Ramos (cell line): ENCODE results near the gene RPL7L1.
"Not testable (repeated sequence)": the region's sequence is repeated elsewhere in the genome, so short reads cannot be mapped to it uniquely, and the experiment has no call there.

ENCODE experiments used
- in situ Hi-C: fragments of 300-500 bp; cut with MboI; formaldehyde crosslinking; loops from one replicate; pipeline ENCODE4 v1.14.3; 2022; ENCODE audit warnings: low sequenced_read_pairs; ENCODE audit not compliant: unreplicated experiment

Gene RPL7L1

DNA sequence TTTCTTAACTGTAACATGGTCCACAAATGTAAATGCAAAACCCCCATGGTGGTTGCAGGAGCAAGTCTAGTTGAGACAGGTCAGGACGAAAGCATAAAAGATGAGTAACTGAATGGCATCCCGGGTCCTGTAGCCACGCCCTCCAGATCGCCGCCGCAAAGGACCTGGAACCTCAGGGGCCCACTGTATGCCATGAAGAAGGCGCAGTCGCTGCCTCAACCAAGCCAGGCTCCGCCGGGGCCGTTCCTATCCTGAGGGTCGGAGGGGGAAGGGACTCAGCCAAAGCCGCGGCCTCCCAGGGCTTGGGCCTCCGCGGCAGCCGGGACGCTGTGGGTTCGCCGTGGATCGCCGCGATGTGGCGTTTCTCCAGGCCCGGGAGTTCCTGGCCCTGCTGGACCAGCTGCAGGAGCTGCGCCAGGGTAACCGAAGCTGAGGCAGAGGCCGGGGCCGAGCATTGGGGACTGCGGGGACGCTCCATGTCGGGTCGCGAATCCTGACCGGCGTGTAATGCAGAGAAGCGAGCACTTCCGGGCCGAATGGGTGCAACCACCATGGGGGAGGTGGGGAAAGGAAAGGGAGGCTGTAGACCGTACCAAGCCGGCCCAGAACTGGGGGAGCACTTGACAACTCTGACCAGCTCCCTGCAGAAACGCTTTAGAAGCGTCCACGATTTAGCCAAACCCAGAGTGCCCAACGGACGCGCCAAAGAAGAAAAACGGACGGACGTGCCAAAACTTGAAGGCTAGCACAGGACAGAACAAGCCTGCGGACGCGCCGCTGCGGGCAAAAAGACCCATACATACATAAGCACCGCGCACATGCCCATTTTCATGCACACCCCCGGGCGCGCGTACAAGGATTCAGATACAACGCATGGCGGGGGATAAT lies 11.1 kb downstream of the RPL7L1 start:
- in situ Hi-C loops: no loop called here

DNA sequence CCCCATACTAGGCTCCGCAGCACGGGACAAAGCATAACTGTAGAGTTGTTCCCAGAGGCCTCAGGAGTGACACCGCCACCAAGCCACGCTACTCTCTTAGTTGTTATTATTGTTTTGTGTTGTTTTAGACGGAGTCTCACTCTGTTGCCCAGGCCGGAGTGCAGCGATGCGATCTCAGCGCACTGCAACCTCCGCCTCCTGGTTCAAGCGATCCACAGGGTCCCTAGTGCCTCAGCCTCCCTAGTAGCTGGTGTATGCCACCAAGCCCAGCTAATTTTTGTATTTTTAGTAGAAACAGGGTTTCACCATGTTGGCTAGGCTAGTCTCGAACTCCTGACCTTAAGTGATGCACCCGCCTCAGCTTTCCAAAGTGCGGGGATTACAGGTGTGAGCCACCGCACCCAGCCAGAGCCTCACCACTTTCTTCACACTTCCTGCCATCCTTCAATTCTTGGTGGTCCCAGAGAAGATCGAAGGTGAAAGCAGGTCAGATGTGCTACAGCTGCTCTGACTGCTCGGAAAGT lies 11.8 kb downstream of the RPL7L1 start:
- in situ Hi-C loops: no loop called here

DNA sequence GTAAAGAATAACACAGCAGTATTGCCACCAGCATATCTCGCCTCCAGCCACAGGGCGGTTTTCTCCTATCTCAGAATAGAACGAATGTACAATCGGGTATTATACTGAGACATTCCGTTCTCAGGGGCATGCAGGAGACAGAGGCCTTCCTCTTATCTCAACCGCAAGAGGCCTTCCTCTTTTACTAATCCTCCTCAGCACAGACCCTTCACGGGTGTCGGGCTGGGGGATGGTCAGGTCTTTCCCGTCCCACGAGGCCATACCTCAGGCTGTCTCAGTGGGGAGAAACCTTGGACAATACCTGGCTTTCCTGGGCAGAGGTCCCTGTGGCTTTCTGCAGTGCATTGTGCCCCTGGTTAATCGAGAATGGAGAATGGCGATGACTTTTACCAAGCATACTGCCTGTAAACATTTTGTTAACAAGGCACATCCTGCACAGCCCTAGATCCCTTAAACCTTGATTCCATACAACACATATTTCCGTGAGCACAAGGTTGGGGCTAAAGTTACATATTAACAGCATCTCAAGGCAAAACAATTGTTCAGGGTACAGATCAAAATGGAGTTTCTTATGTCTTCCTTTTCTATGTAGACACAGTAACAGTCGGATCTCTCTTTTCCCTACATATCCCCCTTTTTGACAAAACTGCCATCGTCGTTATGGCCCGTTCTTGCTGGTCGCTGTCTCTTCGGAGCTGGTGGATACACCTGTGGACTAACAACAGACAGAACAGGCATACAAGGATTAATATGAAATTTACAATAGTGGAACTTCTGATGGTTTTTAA lies 14.8 kb downstream of the RPL7L1 start:
- in situ Hi-C loops: not testable (repeated sequence)

DNA sequence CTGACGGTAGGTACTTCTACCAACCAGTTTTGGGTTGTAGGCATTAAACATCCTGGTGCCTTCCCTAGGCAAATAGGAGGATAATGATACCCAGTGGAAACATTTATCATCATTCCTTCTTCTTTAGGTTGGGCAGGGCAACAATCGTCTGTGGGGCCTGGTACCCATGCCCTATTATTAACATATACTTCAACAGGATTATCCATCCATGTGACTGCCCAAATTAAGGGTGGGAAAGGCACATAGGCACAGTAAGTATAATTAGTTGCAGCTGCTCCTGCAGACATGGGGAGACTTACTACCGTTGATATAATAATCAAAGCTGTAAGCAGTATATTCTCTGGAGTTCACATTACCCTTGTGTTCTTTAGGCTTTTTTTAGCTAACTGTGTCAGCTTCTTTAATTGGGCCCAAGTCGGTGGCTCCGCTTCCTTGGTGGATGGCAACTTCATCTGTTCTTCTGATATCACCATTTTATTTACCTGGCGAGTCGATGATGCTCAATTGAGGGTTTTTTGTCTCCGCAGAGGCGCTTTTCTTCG lies 16.8 kb downstream of the RPL7L1 start:
- in situ Hi-C loops: no loop called here

DNA sequence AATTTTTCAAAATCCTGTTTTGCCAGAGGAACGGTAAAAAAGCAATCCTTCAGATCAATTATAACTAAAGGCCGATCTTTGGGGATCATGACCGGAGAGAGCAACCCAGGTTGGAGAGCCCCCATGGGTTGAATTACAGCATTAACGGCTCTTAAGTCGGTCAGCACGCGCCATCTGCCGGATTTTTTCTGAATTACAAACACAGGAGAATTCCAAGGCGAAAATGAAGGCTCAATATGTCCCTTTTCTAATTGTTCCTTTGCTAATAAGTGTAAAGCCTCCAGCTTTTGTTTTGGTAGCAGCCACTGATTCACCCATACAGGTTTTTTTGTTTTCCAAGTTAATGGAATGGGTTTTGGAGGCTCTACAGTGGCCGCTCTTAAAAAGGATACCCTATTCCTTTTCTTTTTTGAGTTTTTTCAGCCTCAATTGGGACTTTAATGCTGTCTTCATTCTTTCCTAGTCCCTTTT lies 19.5 kb downstream of the RPL7L1 start:
- in situ Hi-C loops: no loop called here

DNA sequence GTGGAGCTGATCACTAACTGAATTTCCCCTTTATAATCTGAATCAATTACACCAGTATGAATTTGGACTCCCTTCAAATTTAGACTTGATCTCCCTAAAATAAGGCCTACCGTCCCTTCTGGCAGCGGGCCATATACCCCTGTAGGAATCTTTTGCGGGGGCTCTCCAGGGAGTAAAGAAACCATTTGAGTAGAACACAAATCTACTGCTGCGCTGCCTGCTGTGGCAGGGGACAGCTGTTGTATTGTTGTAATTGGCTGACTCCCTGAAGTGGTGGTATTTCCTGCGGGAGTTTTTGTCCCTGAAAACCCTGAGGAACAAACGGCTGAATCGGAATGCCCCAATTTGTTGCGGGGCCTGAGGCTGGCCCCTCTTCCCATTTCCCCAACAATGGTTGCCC lies 20.5 kb downstream of the RPL7L1 start:
- in situ Hi-C loops: no loop called here

DNA sequence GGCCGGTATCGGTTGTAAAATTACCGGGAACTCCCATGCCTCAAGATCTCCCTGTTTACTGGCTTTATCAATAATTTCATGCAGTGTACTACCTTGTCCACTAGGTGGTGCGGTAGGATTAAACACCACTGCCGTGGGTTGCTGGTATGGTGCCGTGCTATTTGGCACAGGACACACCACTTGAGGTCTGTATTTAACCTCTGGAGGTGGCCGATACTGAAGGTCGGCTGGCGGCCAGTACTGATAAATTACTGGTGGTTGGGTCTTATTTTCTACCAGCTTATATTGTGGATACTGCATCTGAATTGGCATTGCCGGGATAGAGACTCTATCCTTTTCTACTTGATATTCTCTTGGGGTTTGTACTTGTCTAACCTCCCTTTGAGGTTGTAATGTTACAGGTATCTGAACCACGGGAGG lies 22.1 kb downstream of the RPL7L1 start:
- in situ Hi-C loops: no loop called here

DNA sequence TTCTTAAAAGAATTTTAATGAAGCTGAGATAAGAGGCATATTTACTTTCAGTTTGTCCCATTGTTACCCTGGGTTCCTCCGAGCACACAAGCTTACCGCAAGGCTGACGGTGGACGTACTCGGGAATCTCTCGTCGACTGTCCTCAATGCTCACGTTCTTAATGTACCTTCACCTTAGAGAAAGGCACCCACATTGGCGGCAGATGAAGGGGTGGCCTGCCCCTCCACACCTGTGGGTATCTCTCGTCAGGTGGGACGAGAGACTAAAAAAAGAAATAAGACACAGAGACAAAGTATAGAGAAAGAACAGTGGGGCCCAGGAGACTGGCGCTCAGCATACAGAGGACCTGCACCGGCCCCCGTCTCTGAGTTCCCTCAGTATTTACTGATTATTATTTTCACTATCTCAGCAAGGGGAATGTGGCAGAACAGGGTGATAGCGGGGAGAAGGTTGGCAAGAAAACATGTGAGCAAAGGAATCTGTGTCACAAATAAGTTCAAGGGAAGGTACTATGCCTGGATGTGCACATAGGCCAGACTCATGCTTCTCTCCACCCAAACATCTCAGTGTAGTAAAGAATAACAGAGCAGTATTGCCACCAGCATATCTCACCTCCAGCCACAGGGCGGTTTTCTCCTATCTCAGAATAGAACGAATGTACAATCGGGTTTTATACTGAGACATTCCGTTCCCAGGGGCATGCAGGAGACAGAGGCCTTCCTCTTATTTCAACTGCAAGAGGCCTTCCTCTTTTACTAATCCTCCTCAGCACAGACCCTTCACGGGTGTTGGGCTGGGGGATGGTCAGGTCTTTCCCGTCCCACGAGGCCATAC lies 23.2 kb downstream of the RPL7L1 start:
- in situ Hi-C loops: not testable (repeated sequence)

DNA sequence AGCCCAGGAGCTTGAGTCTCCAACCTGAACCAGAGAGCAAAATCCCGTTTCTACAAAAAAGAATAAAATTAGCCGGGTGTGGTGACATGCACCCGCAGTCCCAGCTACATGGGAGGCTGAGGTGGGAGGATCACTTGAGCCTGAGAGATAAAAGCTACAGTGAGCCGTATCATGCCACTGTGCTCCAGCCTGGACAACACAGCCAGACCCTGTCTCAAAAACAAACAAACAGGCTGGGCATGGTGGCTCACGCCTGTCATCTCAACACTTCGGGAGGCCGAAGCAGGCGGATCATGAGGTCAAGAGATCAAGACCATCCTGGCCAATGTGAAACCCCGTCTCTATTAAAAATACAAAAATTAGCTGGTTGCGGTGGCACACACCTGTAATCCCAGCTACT lies 25.1 kb downstream of the RPL7L1 start:
- in situ Hi-C loops: no loop called here

DNA sequence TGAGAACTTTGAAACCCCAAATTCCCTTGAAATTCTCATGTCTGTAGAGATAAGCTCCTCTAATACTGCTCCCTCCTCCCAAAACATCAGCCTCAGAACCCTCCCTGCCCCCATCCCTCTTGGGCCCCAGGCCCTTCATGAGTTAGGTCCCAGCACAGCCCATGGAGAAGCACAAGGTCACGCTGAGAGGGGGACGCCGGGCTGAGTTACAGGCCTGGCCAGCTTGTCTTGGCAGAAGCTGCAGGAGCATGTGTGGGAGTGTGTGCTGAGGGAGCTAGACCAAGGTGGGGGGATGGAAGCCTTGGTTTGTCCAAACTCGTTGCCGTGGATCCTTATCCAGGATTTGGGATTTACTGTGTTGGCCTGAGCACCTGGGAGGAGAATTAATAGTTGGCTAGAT lies 27.9 kb downstream of the RPL7L1 start:
- in situ Hi-C loops: loop anchor here (5.0 kb wide), 1 partner anchor 235 kb away; no protein-coding TSS in a partner anchor

DNA sequence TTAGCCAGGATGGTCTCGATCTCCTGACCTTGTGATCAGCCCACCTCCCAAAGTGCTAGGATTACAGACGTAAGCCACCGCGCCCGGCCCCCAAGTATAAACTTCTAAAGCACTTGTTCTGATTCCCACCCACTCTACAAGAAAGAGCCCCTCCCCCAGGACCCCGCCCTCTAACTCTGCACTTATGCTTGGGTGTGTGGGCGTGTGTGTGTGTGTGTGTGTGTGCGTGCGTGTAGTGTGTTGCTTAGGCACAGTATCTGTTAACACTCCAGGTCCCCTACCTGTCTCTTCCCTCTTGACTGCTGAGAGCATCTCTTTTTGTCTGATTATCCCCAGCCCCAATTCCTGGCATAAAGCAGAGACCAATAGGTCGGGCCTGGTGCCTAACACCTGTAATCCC lies 30.4 kb downstream of the RPL7L1 start:
- in situ Hi-C loops: loop anchor here (5.0 kb wide), 1 partner anchor 232 kb away; no protein-coding TSS in a partner anchor

DNA sequence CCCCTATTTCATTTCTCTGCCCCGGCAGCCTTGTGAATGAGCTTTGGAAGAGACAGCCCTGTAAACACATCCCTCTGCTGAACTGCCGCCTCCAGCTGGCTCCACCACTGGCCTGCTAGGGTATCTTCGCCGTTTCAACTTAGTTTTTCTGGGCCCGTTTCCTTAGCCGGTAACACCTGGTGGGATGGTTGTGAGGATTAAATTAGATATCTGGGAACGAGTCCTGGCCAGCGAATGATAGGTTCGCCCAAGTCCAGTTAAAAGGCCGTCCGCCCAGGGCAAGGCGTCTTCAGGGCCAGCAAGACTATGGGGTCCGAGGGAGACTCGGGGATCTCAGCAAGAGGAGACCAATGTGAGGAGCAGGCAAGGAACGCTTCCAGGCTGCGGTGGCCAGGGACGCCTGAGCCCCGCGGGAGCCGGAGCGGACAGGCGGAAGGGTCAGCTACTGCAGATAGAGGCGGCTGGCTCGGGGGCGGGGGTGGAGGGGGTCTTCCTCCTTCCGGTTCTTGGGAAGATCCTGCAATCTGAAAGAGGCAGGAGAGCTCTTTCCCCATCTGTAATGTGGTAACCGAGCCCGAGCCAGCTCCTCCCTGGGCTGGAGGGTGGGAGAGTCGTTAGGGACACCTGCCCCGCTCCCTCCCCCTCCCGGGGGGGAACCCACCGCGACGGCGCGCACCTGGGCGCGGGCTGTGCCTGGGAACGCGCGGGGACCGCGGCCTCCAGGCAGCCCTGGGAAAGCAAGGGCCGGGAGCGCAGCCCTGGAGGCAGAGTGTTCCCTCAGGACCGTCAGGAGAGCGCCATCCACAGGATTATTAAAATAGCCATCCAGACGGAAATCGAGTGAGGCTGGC lies 32.0 kb downstream of the RPL7L1 start:
- in situ Hi-C loops: no loop called here

DNA sequence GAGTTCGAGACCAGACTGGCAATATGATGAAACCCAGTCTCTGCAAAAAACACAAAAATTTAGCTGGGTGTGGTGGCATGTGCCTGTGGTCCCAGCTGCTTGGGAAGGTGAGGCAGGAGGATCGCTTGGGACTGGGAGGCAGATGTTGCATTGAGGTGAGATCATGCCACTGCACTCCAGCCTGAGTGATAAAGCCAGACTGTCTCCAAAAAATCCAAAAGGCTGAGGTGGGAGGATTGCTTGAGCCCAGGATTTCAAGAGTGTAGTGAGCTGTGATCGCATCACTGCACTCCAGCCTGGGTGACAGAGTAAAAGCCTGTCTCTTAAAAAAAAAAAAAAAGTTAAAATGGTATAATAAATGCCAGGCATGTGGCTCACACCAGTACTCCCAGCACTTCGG lies 35.1 kb downstream of the RPL7L1 start:
- in situ Hi-C loops: no loop called here

DNA sequence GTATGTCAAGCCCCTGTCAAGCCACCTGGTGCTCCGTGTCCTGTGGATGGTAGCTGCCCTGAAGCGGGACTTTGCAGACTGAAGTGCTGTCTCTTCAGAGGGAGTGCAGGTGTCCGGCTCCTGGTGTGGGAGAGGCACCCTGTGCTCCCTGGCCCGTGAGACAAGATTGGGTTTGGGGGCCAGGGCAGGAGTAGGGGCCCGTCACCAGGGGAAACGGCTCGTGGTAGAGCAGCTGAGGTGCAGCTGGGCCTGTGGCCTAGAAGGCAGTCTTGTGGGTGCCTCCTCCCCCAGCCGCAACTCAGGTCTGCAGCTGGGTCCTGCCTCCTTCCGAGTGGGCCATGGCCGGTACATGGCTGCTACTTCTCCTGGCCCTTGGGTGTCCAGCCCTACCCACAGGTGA lies 36.3 kb downstream of the RPL7L1 start, which contains the start of gene PTCRA:
Gene PTCRA, plus strand, starts transcription at position 322 of the 400 bp plus-strand sequence. Its CDS starts 17 bp downstream, at position 339.
- in situ Hi-C loops: no loop called here

DNA sequence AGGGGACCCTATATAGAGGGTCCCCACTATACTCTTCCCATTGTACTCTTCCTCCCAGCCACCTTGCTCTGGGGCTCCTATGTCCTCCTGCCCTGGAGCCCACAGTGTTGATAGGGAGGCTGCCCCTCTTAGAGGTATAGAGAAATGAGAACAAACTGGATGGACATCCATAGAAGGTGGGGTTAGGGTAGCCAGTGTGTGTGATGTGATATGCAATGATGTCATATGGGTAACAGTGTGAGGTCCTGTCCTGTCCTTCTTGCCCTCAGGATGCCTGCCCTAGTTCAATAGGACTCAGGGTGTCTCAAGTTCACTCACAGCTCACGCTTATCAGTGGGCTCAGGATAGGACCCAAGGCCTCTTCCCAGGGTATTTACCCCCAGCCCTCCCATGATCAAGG lies 36.9 kb downstream of the RPL7L1 start:
- in situ Hi-C loops: no loop called here

DNA sequence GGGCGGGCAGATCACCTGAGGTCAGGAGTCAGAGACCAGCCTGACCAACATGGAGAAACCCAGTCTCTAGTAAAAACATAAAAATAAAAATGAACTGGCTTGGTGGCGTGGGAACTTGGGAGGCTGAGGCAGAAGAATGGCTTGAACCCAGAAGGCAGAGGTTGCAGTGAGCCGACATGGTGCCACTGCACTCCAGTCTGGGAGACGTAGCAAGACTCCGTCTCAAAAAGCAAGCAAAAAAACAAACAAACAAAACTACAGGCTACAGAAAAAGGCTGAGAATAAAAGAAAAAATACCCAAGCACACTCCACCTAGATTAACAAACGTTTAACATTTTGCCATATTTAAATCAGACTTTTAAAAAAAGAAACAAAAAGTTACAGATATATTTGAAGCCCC lies 42.4 kb downstream of the RPL7L1 start:
- in situ Hi-C loops: no loop called here

DNA sequence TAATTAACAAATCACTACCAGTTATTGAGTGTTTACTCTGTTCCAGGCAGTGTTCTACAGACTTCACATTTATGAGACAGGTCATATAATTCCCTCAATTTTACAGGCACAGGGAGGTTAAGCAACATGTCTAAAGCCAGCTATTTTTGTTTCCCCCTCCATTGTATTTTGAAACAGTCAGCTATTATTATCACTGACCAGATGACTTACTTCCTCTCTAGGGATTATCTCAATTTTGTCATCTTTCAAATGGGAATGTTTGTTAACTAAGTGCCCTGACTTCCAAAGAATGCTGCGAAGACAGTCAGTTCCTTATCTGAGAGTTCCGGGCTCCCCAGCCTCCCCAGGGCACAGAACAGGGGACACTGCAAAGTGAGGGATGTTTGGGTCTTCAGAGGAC lies 44.2 kb downstream of the RPL7L1 start:
- in situ Hi-C loops: no loop called here

DNA sequence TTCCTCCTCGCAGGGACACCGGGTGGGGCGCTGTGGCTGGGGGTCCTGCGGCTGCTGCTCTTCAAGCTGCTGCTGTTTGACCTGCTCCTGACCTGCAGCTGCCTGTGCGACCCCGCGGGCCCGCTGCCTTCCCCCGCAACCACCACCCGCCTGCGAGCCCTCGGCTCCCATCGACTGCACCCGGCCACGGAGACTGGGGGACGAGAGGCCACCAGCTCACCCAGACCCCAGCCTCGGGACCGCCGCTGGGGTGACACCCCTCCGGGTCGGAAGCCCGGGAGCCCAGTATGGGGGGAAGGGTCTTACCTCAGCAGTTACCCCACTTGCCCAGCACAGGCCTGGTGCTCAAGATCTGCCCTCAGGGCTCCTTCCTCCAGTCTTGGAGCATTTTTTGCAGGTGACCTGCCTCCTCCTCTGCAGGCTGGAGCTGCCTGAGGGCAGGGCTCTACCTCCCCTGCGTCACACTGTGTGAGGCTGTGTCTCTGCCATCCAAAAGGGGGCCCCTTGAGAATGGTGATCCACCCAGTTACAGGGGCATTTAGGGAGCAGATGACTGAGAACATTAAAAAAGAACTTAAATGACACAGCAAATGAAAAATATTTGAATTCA lies 45.9 kb downstream of the RPL7L1 start:
- in situ Hi-C loops: no loop called here
